ENCODE results near the gene PSMB3. TPM values are rescaled to one million over a fixed set of nuclear protein-coding genes. Genes with fewer than 3 reads are reported as not detected.

PSMB3 gene
- total and polyA plus RNA-seq, 9 of the 15 experiments (the other 6 are each of a cell fraction or from before 2014, with no cell fraction given): 460 to 2,775 (median 574) TPM

DNA sequence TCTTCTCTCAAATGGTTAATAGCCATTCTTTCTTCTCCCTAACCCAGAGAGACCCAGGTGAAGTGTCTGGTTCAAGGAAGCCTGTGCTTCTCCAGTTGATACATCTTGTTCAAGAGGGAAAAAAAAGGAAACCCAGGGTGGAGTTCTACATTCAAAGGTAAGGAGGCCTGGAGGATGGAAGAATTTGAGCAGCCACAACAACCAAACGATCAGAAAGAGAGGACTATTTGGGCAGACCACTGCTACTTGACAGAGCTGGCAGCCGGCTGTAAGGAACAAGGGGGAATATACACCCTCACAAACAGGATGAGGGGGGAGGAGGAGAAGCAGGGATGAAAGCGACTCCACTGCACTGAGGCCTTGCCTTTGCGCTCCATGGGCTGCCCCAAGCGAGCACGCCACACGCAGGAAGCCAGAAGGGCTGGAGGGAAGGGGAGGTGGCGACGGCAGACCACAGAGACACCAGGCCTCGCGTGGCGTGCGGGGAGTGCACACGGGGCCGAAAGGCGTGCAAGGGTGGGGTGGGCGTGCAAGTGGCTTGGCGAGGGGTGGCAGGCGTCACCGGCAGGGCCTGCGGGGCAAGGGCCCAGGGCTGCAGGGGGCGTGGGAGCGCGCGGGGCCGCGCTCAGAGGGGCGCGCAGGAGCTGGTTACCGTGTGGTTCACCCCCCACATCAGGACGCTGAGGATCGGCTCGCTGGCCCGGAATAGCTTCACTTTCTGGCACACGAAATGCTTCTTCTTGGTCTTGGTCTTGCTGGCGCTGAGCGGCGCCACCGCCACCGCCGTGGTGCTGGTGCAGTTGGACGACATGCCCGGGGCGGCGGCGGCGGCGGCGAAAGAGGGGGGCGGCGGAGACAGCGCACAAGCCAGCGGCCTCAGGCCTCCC, 46.3 kb downstream of the PSMB3 start (continued):
- TF ChIP-seq XRCC4 (IDR thresholded peaks at IDR 0.05; ENCODE audit: extremely low read depth, insufficient read depth, insufficient read length) (no peak), XRCC3 (IDR thresholded peaks at IDR 0.05) (no peak), SAFB (IDR thresholded peaks at IDR 0.05; ENCODE audit: borderline replicate concordance, low read depth, low read length) (peak; percentile 50; the same call in 1 of the 2 replicates), ESRRB (CRISPR knock-in tag; IDR thresholded peaks at IDR 0.05; ENCODE audit: borderline replicate concordance) (no peak), SMARCB1 (IDR thresholded peaks at IDR 0.05; ENCODE audit: insufficient read length, low read depth) (no peak), IRF2 (CRISPR knock-in tag; IDR thresholded peaks at IDR 0.05) (no peak), BRD9 (IDR thresholded peaks at IDR 0.05; ENCODE audit: low read depth, partially characterized antibody) (no peak), ZNF79 (CRISPR knock-in tag; IDR thresholded peaks at IDR 0.05; ENCODE audit: low read depth) (no peak), ELF4 (CRISPR knock-in tag; IDR thresholded peaks at IDR 0.05) (no peak), KLF16 (IDR thresholded peaks at IDR 0.05) (no peak), IFI16 (CRISPR knock-in tag; IDR thresholded peaks at IDR 0.05) (no peak), HNRNPL (IDR thresholded peaks at IDR 0.05; ENCODE audit: low read depth, low read length) (no peak), NONO (IDR thresholded peaks at IDR 0.05; ENCODE audit: low read depth in 2 of 2, low read length in 1 of 2) (peak in 1 of 2 experiments; percentile 92; a peak in 3 of 4 replicates)
- TF ChIP-seq, protein P1, sequence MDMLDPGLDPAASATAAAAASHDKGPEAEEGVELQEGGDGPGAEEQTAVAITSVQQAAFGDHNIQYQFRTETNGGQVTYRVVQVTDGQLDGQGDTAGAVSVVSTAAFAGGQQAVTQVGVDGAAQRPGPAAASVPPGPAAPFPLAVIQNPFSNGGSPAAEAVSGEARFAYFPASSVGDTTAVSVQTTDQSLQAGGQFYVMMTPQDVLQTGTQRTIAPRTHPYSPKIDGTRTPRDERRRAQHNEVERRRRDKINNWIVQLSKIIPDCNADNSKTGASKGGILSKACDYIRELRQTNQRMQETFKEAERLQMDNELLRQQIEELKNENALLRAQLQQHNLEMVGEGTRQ (CRISPR knock-in tag; IDR thresholded peaks at IDR 0.05): no peak
- TF ChIP-seq, protein P2, sequence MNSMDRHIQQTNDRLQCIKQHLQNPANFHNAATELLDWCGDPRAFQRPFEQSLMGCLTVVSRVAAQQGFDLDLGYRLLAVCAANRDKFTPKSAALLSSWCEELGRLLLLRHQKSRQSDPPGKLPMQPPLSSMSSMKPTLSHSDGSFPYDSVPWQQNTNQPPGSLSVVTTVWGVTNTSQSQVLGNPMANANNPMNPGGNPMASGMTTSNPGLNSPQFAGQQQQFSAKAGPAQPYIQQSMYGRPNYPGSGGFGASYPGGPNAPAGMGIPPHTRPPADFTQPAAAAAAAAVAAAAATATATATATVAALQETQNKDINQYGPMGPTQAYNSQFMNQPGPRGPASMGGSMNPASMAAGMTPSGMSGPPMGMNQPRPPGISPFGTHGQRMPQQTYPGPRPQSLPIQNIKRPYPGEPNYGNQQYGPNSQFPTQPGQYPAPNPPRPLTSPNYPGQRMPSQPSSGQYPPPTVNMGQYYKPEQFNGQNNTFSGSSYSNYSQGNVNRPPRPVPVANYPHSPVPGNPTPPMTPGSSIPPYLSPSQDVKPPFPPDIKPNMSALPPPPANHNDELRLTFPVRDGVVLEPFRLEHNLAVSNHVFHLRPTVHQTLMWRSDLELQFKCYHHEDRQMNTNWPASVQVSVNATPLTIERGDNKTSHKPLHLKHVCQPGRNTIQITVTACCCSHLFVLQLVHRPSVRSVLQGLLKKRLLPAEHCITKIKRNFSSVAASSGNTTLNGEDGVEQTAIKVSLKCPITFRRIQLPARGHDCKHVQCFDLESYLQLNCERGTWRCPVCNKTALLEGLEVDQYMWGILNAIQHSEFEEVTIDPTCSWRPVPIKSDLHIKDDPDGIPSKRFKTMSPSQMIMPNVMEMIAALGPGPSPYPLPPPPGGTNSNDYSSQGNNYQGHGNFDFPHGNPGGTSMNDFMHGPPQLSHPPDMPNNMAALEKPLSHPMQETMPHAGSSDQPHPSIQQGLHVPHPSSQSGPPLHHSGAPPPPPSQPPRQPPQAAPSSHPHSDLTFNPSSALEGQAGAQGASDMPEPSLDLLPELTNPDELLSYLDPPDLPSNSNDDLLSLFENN (IDR thresholded peaks at IDR 0.05; ENCODE audit: low read depth in 2 of 2, low read length in 2 of 2): no peak
- TF ChIP-seq, protein P3, sequence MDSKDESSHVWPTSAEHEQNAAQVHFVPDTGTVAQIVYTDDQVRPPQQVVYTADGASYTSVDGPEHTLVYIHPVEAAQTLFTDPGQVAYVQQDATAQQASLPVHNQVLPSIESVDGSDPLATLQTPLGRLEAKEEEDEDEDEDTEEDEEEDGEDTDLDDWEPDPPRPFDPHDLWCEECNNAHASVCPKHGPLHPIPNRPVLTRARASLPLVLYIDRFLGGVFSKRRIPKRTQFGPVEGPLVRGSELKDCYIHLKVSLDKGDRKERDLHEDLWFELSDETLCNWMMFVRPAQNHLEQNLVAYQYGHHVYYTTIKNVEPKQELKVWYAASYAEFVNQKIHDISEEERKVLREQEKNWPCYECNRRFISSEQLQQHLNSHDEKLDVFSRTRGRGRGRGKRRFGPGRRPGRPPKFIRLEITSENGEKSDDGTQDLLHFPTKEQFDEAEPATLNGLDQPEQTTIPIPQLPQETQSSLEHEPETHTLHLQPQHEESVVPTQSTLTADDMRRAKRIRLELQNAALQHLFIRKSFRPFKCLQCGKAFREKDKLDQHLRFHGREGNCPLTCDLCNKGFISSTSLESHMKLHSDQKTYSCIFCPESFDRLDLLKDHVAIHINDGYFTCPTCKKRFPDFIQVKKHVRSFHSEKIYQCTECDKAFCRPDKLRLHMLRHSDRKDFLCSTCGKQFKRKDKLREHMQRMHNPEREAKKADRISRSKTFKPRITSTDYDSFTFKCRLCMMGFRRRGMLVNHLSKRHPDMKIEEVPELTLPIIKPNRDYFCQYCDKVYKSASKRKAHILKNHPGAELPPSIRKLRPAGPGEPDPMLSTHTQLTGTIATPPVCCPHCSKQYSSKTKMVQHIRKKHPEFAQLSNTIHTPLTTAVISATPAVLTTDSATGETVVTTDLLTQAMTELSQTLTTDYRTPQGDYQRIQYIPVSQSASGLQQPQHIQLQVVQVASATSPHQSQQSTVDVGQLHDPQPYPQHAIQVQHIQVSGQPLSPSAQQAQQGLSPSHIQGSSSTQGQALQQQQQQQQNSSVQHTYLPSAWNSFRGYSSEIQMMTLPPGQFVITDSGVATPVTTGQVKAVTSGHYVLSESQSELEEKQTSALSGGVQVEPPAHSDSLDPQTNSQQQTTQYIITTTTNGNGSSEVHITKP (IDR thresholded peaks at IDR 0.05; ENCODE audit: partially characterized antibody): peak; percentile 98
- TF ChIP-seq, protein P4, sequence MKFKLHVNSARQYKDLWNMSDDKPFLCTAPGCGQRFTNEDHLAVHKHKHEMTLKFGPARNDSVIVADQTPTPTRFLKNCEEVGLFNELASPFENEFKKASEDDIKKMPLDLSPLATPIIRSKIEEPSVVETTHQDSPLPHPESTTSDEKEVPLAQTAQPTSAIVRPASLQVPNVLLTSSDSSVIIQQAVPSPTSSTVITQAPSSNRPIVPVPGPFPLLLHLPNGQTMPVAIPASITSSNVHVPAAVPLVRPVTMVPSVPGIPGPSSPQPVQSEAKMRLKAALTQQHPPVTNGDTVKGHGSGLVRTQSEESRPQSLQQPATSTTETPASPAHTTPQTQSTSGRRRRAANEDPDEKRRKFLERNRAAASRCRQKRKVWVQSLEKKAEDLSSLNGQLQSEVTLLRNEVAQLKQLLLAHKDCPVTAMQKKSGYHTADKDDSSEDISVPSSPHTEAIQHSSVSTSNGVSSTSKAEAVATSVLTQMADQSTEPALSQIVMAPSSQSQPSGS (CRISPR knock-in tag; IDR thresholded peaks at IDR 0.05): no peak

All from K562 (cell line).